Neural progenitor cell (in vitro differentiated cells): ENCODE results near the gene LRBA.

Source experiments
- EZH2 ChIP-seq: fragments of 200-600 bp; sonication (generic); IDR thresholded peaks from 2 replicates; pipeline ENCODE4 v1.6.1; 2017; ENCODE audit warnings: antibody characterized with exemption, mild to moderate bottlenecking, moderate library complexity
- TF ChIP-seq, protein P1 (sequence below): fragments of 200-600 bp; sonication (generic); IDR thresholded peaks from 2 replicates; pipeline ENCODE4 v1.5.1; 2017; ENCODE audit warnings: antibody characterized with exemption, mild to moderate bottlenecking

DNA sequence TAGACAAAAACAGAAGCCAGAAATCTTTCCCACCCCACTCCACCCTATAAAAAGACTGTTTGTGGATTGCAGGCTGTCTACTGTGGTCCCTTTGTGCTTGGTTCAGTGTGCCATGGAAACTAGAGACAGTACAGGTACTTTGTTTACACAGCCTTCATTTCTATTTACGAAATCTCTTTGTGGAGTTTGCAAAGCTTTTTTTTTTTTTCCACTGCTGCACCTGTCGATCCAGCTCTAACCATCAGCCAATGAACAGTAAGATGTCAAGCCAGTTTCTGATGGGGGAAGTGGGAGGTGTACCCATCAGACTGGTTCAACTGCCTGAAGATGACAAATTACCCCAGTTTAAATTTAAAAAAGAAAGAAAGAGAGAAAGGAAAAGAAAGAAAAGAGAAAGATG is 20.2 kb upstream of the LRBA start:
- TF ChIP-seq EZH2: no peak
- TF ChIP-seq, protein P1, sequence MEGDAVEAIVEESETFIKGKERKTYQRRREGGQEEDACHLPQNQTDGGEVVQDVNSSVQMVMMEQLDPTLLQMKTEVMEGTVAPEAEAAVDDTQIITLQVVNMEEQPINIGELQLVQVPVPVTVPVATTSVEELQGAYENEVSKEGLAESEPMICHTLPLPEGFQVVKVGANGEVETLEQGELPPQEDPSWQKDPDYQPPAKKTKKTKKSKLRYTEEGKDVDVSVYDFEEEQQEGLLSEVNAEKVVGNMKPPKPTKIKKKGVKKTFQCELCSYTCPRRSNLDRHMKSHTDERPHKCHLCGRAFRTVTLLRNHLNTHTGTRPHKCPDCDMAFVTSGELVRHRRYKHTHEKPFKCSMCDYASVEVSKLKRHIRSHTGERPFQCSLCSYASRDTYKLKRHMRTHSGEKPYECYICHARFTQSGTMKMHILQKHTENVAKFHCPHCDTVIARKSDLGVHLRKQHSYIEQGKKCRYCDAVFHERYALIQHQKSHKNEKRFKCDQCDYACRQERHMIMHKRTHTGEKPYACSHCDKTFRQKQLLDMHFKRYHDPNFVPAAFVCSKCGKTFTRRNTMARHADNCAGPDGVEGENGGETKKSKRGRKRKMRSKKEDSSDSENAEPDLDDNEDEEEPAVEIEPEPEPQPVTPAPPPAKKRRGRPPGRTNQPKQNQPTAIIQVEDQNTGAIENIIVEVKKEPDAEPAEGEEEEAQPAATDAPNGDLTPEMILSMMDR: no peak
